HG03378 (cell line): ENCODE data around the gene SPATA33.
"Not testable (repeated sequence)": the region's sequence is repeated elsewhere in the genome, so short reads cannot be mapped to it uniquely, and the experiment has no call there.

ENCODE experiments used
- ATAC-seq: cut with Tn5 transposase; IDR thresholded peaks from one replicate; pipeline ENCODE4 v1.9.1; 2021; ENCODE audit warnings: mild to moderate bottlenecking, moderate library complexity; ENCODE audit not compliant: unreplicated experiment

The SPATA33 gene

GRCh38 chr16:89658221-89658879 lies 714 bp downstream of the SPATA33 start:
- ATAC-seq = no peak

- no peak for ATAC-seq
Measured at GRCh38 chr16:89660146-89660545, 2.5 kb downstream of the SPATA33 start.

- ATAC-seq = no peak
Measured at GRCh38 chr16:89661215-89661614, 3.6 kb downstream of the SPATA33 start.

GRCh38 chr16:89664238-89664637 lies 6.6 kb downstream of the SPATA33 start:
- not testable (repeated sequence) for ATAC-seq

GRCh38 chr16:89667000-89667399 lies 9.4 kb downstream of the SPATA33 start:
- ATAC-seq = not testable (repeated sequence)

- ATAC-seq = no peak
Measured at GRCh38 chr16:89667633-89668032, 10.0 kb downstream of the SPATA33 start.

GRCh38 chr16:89668790-89669158 lies 11.1 kb downstream of the SPATA33 start:
- ATAC-seq = no peak

GRCh38 chr16:89669755-89670154 lies 12.1 kb downstream of the SPATA33 start:
- ATAC-seq = no peak

- ATAC-seq = no peak
Measured at GRCh38 chr16:89670496-89671431, 13.1 kb downstream of the SPATA33 start.

GRCh38 chr16:89671565-89671964 lies 13.9 kb downstream of the SPATA33 start:
- not testable (repeated sequence) for ATAC-seq

- ATAC-seq = no peak
Measured at GRCh38 chr16:89672177-89672941, 14.7 kb downstream of the SPATA33 start.

- ATAC-seq = no peak
Measured at GRCh38 chr16:89678258-89678657, 20.6 kb downstream of the SPATA33 start.

GRCh38 chr16:89685916-89686315 lies 28.3 kb downstream of the SPATA33 start:
- no peak for ATAC-seq

GRCh38 chr16:89686520-89687091 lies 29.0 kb downstream of the SPATA33 start, which contains the start of gene CDK10:
Gene CDK10, plus strand, starts transcription at chr16:89686689. Its CDS starts 22 bp downstream, at chr16:89686711.
- ATAC-seq = peak; percentile 72

- ATAC-seq = peak; percentile 18
Measured at GRCh38 chr16:89687092-89687940, 29.7 kb downstream of the SPATA33 start.

- no peak for ATAC-seq
Measured at GRCh38 chr16:89688395-89688794, 30.8 kb downstream of the SPATA33 start.

- no peak for ATAC-seq
Measured at GRCh38 chr16:89689142-89689541, 31.5 kb downstream of the SPATA33 start.

- ATAC-seq = not testable (repeated sequence)
Measured at GRCh38 chr16:89689621-89690020, 32.0 kb downstream of the SPATA33 start.

GRCh38 chr16:89690392-89690901 lies 32.8 kb downstream of the SPATA33 start:
- ATAC-seq = no peak
